NCI-H2227 (cell line): ENCODE results near the gene PDF.

Experiments
- DNase-seq: peaks from one replicate; lab custom pipeline; 2025; ENCODE audit not compliant: unreplicated experiment; lab: John Stamatoyannopoulos, UW

Gene PDF

GRCh38 chr16:69339289-69340094 lies 9.1 kb upstream of the PDF start, which contains the start of the genes COG8 and NIP7:
TSS of gene COG8 (minus strand) at chr16:69339564. CDS start at chr16:69339552, 12 bp downstream.
TSS of gene NIP7 (plus strand) at chr16:69339772. CDS start at chr16:69339830, 58 bp downstream.
- DNase-seq, result peak; percentile 97

GRCh38 chr16:69338557-69339288 lies 8.3 kb upstream of the PDF start:
- DNase-seq, result no peak

- DNase-seq, result no peak
Observed at GRCh38 chr16:69334696-69335095, 4.3 kb upstream of the PDF start.

GRCh38 chr16:69329369-69330285 lies 761 bp downstream of the PDF start:
- DNase-seq, result peak; percentile 53

GRCh38 chr16:69328854-69329316 lies 1.5 kb downstream of the PDF start:
- peak; percentile 42 for DNase-seq

GRCh38 chr16:69327585-69328310 lies 2.6 kb downstream of the PDF start:
- no peak for DNase-seq

GRCh38 chr16:69326172-69326873 lies 4.1 kb downstream of the PDF start:
- no peak for DNase-seq

GRCh38 chr16:69325784-69326171 lies 4.6 kb downstream of the PDF start:
- no peak for DNase-seq

- DNase-seq, result no peak
Observed at GRCh38 chr16:69324585-69325253, 5.7 kb downstream of the PDF start.

GRCh38 chr16:69324013-69324531 lies 6.3 kb downstream of the PDF start:
- DNase-seq, result no peak

GRCh38 chr16:69323415-69323814 lies 7.0 kb downstream of the PDF start:
- DNase-seq, result no peak

- no peak for DNase-seq
Observed at GRCh38 chr16:69322343-69322742, 8.0 kb downstream of the PDF start.

- DNase-seq, result no peak
Observed at GRCh38 chr16:69321080-69321479, 9.3 kb downstream of the PDF start.

GRCh38 chr16:69320740-69321073 lies 9.7 kb downstream of the PDF start:
- DNase-seq, result no peak

GRCh38 chr16:69319826-69320739 lies 10.3 kb downstream of the PDF start:
- no peak for DNase-seq

- DNase-seq, result no peak
Observed at GRCh38 chr16:69319381-69319780, 11.0 kb downstream of the PDF start.

GRCh38 chr16:69318911-69319289 lies 11.5 kb downstream of the PDF start:
- DNase-seq, result no peak
